C4-2B (cell line): ENCODE measurements around the gene PGA3.

Experiments used
- H3K27ac ChIP-seq: fragments of 450-650 bp; 2 replicates; pipeline ENCODE4 v1.5.1; 2017
- ZFX ChIP-seq: fragments of 450-650 bp; IDR thresholded peaks from 2 replicates; pipeline ENCODE4 v1.6.1; 2017
- TF ChIP-seq, protein P1 (sequence below): fragments of 450-650 bp; conservative IDR thresholded peaks from 2 replicates; pipeline ENCODE4 v1.5.1; 2017; ENCODE audit warnings: mild to moderate bottlenecking

PGA3 gene

GRCh38 chr11:61189933-61190332 lies 13.4 kb upstream of the PGA3 start:
- no peak for TF ChIP-seq ZFX
- TF ChIP-seq, protein P1, sequence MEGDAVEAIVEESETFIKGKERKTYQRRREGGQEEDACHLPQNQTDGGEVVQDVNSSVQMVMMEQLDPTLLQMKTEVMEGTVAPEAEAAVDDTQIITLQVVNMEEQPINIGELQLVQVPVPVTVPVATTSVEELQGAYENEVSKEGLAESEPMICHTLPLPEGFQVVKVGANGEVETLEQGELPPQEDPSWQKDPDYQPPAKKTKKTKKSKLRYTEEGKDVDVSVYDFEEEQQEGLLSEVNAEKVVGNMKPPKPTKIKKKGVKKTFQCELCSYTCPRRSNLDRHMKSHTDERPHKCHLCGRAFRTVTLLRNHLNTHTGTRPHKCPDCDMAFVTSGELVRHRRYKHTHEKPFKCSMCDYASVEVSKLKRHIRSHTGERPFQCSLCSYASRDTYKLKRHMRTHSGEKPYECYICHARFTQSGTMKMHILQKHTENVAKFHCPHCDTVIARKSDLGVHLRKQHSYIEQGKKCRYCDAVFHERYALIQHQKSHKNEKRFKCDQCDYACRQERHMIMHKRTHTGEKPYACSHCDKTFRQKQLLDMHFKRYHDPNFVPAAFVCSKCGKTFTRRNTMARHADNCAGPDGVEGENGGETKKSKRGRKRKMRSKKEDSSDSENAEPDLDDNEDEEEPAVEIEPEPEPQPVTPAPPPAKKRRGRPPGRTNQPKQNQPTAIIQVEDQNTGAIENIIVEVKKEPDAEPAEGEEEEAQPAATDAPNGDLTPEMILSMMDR = no peak

DNA sequence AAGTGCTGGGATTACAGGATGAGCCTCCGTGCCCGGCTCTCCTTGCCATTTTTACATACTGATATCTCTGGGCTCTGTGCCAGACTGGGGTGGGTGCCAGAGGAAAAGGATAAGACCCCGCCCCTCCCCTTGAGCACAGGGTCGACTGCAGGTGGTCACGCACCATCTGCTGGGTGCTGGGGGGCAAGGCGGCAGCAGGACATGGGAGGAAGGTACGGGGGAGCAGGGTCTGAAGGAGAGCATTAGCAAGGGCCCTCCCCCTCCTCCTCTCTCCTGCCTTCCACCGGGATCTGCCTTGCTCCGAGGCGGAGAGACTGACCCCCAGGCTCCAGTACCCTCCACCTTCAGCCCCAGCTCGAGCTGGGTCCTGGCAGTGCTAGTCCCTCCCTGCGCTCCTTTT lies 9.7 kb upstream of the PGA3 start:
- TF ChIP-seq ZFX = no peak
- TF ChIP-seq, protein P1 = no peak
- H3K27ac ChIP-seq = no peak overlapping the region

More at GRCh38 chr11:61189933-61190332, 13.4 kb upstream of the PGA3 start:
- no peak overlapping the region for H3K27ac ChIP-seq

DNA sequence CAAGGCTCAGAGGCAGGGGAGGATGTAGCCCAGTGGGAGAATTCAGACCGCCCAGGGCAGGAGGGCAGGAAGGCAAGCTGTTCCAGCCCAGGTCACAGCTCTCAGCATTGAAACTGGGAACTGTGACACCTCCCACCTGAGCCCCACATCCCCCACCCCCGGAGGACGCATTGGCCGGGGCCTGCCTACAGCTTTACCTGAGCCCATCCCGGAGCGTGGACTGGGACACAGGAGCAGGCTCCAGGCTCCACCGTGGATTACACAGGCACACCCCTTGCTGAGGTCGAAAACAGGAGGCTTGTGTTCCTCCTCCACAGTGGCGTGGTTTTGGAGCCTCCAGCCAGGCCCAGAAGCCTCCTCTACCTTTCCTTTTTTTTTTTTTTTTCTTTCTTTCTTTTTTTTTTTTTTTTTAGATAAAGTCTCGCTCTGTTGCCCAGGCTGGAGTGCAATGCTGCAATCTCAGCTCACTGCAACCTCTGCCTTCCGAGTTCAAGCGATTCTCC lies 9.1 kb upstream of the PGA3 start:
- no peak overlapping the region for H3K27ac ChIP-seq
- TF ChIP-seq ZFX = no peak
- TF ChIP-seq, protein P1 = no peak

DNA sequence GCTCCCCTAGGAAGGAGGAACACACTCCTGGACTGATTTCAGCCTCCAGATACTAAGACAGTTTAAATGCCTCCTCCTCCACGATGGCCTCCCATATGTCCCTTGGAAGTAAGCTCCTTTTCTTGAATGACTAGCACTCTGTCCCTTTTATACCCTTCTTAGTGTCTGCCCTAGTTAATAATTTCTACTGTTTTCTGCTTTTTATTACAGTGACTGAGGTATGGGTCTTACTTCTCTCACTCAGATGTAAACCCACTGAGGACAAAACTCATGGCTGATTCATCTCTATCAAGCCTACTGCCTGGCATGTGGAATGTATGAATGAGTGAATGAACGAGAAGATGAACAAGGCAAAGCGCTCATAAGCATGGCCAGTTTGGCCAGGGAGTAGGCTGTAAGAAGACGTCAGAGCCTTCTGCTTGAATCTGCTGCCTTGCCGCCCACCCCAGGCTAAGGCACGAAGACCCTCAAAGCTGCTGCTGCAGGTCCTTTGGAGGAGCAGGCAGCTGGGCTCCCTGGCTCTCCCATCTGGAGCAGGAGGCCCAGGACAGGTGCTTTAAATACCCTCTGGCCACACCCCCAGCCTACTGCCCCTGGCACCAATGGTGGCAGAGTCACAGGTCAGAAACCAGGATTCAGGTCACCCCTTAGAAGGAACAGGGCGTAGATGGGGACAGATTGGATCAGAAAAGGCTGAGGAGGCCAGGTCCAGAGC lies 8.2 kb upstream of the PGA3 start:
- no peak for TF ChIP-seq ZFX
- TF ChIP-seq, protein P1 = no peak
- no peak overlapping the region for H3K27ac ChIP-seq

DNA sequence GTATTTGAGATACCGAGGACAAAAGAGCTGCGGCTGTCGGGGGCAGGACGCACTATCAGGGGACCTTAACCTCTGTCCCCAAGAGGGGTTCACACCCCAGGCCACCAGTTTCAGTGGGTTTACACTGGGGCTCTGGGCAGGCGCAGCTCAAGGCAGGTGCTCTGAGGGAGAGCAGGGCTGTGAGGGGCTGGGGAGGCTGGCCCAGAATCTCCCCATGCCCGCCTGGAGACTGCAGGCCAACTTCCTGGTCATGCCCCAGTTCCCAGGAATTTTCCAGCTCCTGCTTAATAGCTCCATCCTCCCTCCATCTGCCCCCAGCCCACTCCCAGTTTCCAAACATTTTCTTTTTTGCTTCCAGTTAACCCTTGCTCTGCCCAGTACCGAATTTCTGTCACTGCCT lies 7.6 kb upstream of the PGA3 start:
- no peak overlapping the region for H3K27ac ChIP-seq
- no peak for TF ChIP-seq ZFX
- TF ChIP-seq, protein P1 = no peak

DNA sequence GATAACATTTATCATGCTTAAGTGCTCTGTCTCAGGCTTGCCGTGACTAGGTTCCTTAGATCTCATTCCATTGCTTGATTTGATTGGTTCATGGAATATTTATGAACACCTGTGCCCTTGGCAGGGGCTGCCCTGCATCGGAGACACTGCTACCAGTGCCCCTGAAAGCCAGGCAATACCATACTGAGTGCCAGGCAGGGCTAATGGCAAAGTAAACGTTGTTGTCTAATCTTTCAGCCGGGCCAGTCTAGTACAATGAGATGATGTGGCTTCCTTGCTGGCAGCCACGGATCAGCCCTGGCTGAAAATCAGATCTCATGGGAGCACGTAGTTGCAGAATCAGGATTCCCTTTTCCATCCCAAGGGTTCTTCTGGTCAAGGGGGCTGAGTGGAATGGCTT lies 5.0 kb upstream of the PGA3 start:
- no peak overlapping the region for H3K27ac ChIP-seq

DNA sequence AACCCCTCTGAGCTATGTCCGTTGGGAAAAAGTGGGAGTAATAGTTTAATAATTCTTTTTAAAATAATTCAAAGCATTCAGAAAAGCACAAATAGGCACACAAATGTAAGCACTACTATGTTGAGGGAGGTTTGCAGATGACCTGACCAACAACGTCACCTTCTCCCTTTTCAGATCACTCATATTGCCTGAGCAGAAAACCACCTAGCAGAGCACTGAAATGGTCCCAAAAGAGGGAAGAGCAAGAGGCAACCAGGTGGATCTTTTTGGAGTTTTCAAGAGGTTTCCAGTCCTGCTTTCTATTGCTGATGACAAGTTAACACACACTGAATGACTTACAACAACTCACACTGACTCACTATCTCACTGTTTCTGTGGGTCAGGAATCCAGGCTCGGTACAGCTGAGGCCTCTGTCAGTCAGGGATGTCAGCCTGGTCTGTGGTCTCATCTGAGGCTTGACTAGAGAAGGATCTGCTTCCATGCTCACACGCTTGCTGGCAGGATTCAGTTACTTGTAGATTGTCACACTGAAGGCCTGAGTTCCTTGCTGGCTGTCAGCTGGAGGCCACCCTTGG lies 4.3 kb upstream of the PGA3 start:
- no peak overlapping the region for H3K27ac ChIP-seq
- TF ChIP-seq, protein P1 = no peak

More for the DNA sequence above, 5.0 kb upstream of the PGA3 start:
- TF ChIP-seq, protein P1 = no peak
- TF ChIP-seq ZFX = no peak
